Measurements from ENCODE around the gene HNRNPA0.

DNA sequence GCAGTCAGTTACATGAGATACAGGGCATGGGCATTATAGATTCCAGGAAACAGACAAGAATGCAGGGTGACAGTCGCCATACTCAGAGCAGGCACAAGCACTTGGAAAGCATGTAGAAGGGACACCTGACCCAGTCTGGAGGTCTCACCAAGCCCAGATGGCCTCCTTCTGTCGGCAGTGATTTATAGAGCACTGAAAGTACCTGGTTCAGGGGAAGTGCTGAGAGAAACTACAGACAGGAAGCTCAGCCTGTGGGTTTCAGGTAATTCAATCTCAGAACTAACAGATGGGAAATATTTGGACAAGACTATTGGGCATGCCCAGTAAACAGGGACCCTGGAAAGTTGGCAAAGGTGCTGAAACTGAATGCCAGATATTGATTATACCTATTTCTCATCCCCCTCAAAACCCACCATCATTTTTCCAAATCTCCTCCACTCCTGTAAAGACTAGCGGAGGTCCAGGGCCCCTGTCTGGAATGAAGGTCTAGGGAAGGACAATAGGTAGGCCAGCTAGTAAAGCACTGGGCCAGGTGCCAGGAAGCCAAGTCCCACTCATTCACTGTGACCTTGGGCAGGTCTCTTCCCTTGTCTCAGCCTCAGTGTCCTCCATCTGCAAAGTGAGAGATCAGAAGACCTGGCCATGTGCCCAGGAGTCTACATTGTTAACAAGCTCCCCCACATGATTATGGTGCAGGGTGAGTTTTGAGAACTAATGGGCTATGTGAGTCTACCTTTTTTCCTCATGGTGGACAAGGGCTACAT is 45.2 kb downstream of the HNRNPA0 start:
- TF ChIP-seq POLR2AphosphoS5 (IDR thresholded peaks at IDR 0.05; ENCODE audit: low read depth, low read length) (no peak), EZH2 (IDR thresholded peaks at IDR 0.05) (no peak), POLR2A (IDR thresholded peaks at IDR 0.05; ENCODE audit: borderline replicate concordance, extremely low read depth, insufficient read depth, insufficient read length) (no peak), SIN3A (IDR thresholded peaks at IDR 0.05; ENCODE audit: low read depth) (no peak), SRF (IDR thresholded peaks at IDR 0.05; ENCODE audit: low read depth) (no peak), YY1 (IDR thresholded peaks at IDR 0.05; ENCODE audit: extremely low read depth, insufficient replicate concordance, low read depth, low read length) (no peak)
- TF ChIP-seq, protein P1, sequence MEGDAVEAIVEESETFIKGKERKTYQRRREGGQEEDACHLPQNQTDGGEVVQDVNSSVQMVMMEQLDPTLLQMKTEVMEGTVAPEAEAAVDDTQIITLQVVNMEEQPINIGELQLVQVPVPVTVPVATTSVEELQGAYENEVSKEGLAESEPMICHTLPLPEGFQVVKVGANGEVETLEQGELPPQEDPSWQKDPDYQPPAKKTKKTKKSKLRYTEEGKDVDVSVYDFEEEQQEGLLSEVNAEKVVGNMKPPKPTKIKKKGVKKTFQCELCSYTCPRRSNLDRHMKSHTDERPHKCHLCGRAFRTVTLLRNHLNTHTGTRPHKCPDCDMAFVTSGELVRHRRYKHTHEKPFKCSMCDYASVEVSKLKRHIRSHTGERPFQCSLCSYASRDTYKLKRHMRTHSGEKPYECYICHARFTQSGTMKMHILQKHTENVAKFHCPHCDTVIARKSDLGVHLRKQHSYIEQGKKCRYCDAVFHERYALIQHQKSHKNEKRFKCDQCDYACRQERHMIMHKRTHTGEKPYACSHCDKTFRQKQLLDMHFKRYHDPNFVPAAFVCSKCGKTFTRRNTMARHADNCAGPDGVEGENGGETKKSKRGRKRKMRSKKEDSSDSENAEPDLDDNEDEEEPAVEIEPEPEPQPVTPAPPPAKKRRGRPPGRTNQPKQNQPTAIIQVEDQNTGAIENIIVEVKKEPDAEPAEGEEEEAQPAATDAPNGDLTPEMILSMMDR (IDR thresholded peaks at IDR 0.05 in 2 of 3, conservative IDR thresholded peaks at IDR 0.05 in 1 of 3; ENCODE audit: borderline replicate concordance in 1 of 3, insufficient read depth in 1 of 3, low read depth in 2 of 3, low read length in 2 of 3) = no peak
